ENCODE results near the gene ZBTB4. TPM values are rescaled to one million over a fixed set of nuclear protein-coding genes. Genes with fewer than 3 reads are reported as not detected.

ZBTB4 gene
- total and polyA plus RNA-seq, 9 of the 15 experiments (the other 6 are each of a cell fraction or from before 2014, with no cell fraction given), result 0.92 to 6.9 (median 3.3) TPM

- TF ChIP-seq MBD2 (IDR thresholded peaks at IDR 0.05; ENCODE audit: borderline replicate concordance, low read depth), result 0 out of 2 replicates have a peak, but pooled peaks have one; percentile 0
- no peak for TF ChIP-seq MEF2A (IDR thresholded peaks at IDR 0.05; ENCODE audit: control insufficient read depth, low read depth, low read length)
- TF ChIP-seq PRDM10 (IDR thresholded peaks at IDR 0.05; ENCODE audit: partially characterized antibody), result no peak
- no peak for TF ChIP-seq HDAC2 (IDR thresholded peaks at IDR 0.05)
- no peak for TF ChIP-seq E4F1 (CRISPR knock-in tag; IDR thresholded peaks at IDR 0.05; ENCODE audit: borderline replicate concordance)
- no peak; the same call in 1 of the 2 replicates for TF ChIP-seq ZNF263 (CRISPR knock-in tag; IDR thresholded peaks at IDR 0.05; ENCODE audit: borderline replicate concordance)
- no peak for TF ChIP-seq TBP (optimal IDR thresholded peaks at IDR 0.05; ENCODE audit: low read depth, low read length)
- TF ChIP-seq E2F3 (CRISPR knock-in tag; IDR thresholded peaks at IDR 0.05), result peak; percentile 33; the same call in 1 of the 2 replicates
- TF ChIP-seq ZNF436 (CRISPR knock-in tag; IDR thresholded peaks at IDR 0.05), result no peak
- TF ChIP-seq BRF2 (IDR thresholded peaks at IDR 0.05; ENCODE audit: borderline replicate concordance, insufficient read depth, insufficient read length), result no peak
- TF ChIP-seq SUPT5H (IDR thresholded peaks at IDR 0.05), result no peak
- TF ChIP-seq, protein P1, sequence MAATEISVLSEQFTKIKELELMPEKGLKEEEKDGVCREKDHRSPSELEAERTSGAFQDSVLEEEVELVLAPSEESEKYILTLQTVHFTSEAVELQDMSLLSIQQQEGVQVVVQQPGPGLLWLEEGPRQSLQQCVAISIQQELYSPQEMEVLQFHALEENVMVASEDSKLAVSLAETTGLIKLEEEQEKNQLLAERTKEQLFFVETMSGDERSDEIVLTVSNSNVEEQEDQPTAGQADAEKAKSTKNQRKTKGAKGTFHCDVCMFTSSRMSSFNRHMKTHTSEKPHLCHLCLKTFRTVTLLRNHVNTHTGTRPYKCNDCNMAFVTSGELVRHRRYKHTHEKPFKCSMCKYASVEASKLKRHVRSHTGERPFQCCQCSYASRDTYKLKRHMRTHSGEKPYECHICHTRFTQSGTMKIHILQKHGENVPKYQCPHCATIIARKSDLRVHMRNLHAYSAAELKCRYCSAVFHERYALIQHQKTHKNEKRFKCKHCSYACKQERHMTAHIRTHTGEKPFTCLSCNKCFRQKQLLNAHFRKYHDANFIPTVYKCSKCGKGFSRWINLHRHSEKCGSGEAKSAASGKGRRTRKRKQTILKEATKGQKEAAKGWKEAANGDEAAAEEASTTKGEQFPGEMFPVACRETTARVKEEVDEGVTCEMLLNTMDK (IDR thresholded peaks at IDR 0.05; ENCODE audit: borderline replicate concordance, insufficient read depth, low read depth, low read length, poor library complexity, severe bottlenecking), result no peak
- no peak for TF ChIP-seq ZNF778 (CRISPR knock-in tag; IDR thresholded peaks at IDR 0.05)
- TF ChIP-seq CSDE1 (IDR thresholded peaks at IDR 0.05), result no peak
- TF ChIP-seq BRCA1 (IDR thresholded peaks at IDR 0.05), result no peak
- no peak for TF ChIP-seq BRCA1 (CRISPR knock-in tag; IDR thresholded peaks at IDR 0.05)
- TF ChIP-seq THRB (CRISPR knock-in tag; conservative IDR thresholded peaks at IDR 0.05), result no peak
Observed at GRCh38 chr17:7484919-7485377, 5.5 kb upstream of the ZBTB4 start (continued).
